Smooth muscle cell (in vitro differentiated cells): ENCODE results near the gene CD163L1. TPM values are rescaled to one million over a fixed set of nuclear protein-coding genes. Genes with fewer than 3 reads are reported as not detected.

Experiments used
- DNase-seq: peaks from one replicate; lab custom pipeline; 2025; ENCODE audit not compliant: unreplicated experiment; lab: John Stamatoyannopoulos, UW
- H2AFZ ChIP-seq: fragments of 200-600 bp; sonication (generic); 2 replicates; pipeline ENCODE4 v1.6.0; 2016; ENCODE audit warnings: antibody characterized with exemption, low read depth, mild to moderate bottlenecking
- H3F3A ChIP-seq: fragments of 200-600 bp; sonication (generic); 2 replicates; pipeline ENCODE4 v1.6.0; 2017; ENCODE audit warnings: antibody characterized with exemption, low read depth
- H3K27ac ChIP-seq: fragments of 200-600 bp; sonication (generic); 2 replicates; pipeline ENCODE4 v1.5.1; 2016; ENCODE audit warnings: low read depth, mild to moderate bottlenecking
- H3K27me3 ChIP-seq: fragments of 200-600 bp; sonication (generic); 2 replicates; pipeline ENCODE4 v1.6.1; 2016; ENCODE audit warnings: low read depth, mild to moderate bottlenecking
- H3K36me3 ChIP-seq: fragments of 200-600 bp; sonication (generic); 2 replicates; pipeline ENCODE4 v1.5.1; 2016; ENCODE audit warnings: low read depth
- H3K4me1 ChIP-seq: fragments of 200-600 bp; sonication (generic); 2 replicates; pipeline ENCODE4 v1.5.1; 2016; ENCODE audit warnings: low read depth
- H3K4me2 ChIP-seq: fragments of 200-600 bp; sonication (generic); 2 replicates; pipeline ENCODE4 v1.6.0; 2016; ENCODE audit warnings: mild to moderate bottlenecking
- H3K4me3 ChIP-seq: fragments of 200-600 bp; sonication (generic); 2 replicates; pipeline ENCODE4 v1.5.1; 2016; ENCODE audit warnings: mild to moderate bottlenecking
- H3K79me2 ChIP-seq: fragments of 200-600 bp; sonication (generic); 2 replicates; pipeline ENCODE4 v1.6.0; 2016; ENCODE audit warnings: low read depth, mild to moderate bottlenecking
- H3K9ac ChIP-seq: fragments of 200-600 bp; sonication (generic); 2 replicates; pipeline ENCODE4 v1.6.0; 2016; ENCODE audit warnings: low read depth
- H3K9me3 ChIP-seq: fragments of 200-600 bp; sonication (generic); replicated peaks from 2 replicates; pipeline ENCODE4 v1.5.1; 2016; ENCODE audit warnings: low read depth
- H4K20me1 ChIP-seq: fragments of 200-600 bp; sonication (generic); 2 replicates; pipeline ENCODE4 v1.6.0; 2016; ENCODE audit warnings: low read depth
- WGBS: methylation state at CpG from one replicate; pipeline ENCODE4 v1.1.7; 2016; ENCODE audit warnings: low lambda C conversion rate; 5-methylcytosine and 5-hydroxymethylcytosine counted together
- polyA plus RNA-seq: library from polyadenylated mRNA; unstranded; fragments of >200 nt; fragmentation: Nextera tagmentation; extraction: Ambion mirVana; gene quantifications from 2 replicates; pipeline ENCODE4 v1.2.1, GENCODE V29; 2016
- total RNA-seq: library from RNA; depleted of rRNA; stranded (reverse); fragments of >200 nt; gene quantifications from 2 replicates; pipeline ENCODE4 v1.2.3, GENCODE V29; 2014
- TF ChIP-seq, protein P1 (sequence below): fragments of 200-600 bp; sonication (generic); IDR thresholded peaks from 2 replicates; pipeline ENCODE4 v1.5.1; 2017; ENCODE audit warnings: borderline replicate concordance, mild to moderate bottlenecking, antibody characterized with exemption; ENCODE audit not compliant: insufficient read depth, poor library complexity, severe bottlenecking

CD163L1 gene
- total and polyA plus RNA-seq, 2 experiments from 2014 or later: 0.72 to 1.1 TPM

DNA sequence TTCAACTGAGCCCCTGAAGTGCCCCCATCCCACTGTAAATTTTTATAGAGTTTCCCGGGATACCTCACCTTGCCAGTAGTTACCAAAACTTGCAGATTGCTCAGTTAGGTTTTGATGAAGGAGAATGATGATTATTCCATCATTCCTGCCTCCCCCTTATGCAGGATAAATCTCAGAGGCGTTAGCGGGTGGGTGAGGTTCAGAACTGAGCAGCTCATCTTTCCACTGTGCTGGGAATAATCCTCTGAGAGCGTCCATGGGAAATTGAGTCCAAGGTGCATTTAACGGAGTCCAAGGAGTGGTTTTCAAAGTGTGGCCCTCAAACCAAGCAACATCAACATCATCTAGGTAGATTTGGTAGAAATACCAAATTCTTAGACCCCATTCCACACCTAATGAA lies 121.4 kb downstream of the CD163L1 start:
- Histone ChIP-seq H4K20me1 (no peaks in the 10 kb centered on the region), H3K4me2 (no peak overlapping the region), H3F3A (no peaks in the 10 kb centered on the region), H3K36me3 (no peaks in the 10 kb centered on the region), H3K79me2 (no peaks in the 10 kb centered on the region), H2AFZ (no peak overlapping the region), H3K27ac (no peak overlapping the region), H3K9ac (no peak overlapping the region), H3K4me3 (no peak overlapping the region), H3K27me3 (no peaks in the 10 kb centered on the region), H3K4me1 (no peaks in the 10 kb centered on the region), H3K9me3 (no peaks in the 10 kb centered on the region)
- TF ChIP-seq, protein P1, sequence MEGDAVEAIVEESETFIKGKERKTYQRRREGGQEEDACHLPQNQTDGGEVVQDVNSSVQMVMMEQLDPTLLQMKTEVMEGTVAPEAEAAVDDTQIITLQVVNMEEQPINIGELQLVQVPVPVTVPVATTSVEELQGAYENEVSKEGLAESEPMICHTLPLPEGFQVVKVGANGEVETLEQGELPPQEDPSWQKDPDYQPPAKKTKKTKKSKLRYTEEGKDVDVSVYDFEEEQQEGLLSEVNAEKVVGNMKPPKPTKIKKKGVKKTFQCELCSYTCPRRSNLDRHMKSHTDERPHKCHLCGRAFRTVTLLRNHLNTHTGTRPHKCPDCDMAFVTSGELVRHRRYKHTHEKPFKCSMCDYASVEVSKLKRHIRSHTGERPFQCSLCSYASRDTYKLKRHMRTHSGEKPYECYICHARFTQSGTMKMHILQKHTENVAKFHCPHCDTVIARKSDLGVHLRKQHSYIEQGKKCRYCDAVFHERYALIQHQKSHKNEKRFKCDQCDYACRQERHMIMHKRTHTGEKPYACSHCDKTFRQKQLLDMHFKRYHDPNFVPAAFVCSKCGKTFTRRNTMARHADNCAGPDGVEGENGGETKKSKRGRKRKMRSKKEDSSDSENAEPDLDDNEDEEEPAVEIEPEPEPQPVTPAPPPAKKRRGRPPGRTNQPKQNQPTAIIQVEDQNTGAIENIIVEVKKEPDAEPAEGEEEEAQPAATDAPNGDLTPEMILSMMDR: no peak
- no peak for DNase-seq
- WGBS: 90% methylated on average over 5 of the region's 5 CpGs

DNA sequence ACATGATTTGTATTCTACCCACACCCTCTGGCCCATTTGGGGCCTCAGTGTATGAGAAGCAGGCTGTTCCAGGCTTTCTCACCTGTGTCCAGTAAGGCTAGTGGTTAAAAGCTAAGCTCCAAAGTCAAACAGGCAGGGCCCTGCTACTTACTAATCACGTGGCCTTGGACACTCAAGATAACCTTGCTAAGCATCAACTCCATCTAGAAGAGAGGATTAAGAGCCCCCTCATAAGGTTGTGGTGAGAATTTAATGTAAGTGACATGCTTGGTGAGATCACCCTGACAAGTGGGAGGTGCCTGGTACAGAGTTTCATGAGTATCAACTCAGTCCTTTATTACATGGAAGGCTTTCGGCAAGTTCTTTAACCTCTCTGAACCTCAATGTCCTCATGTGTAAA lies 122.3 kb downstream of the CD163L1 start:
- Histone ChIP-seq H4K20me1 (no peaks in the 10 kb centered on the region), H3K79me2 (no peaks in the 10 kb centered on the region), H3K27me3 (no peaks in the 10 kb centered on the region), H3K9me3 (no peaks in the 10 kb centered on the region), H3F3A (no peaks in the 10 kb centered on the region), H3K4me2 (no peak overlapping the region), H3K9ac (no peak overlapping the region), H3K4me3 (no peak overlapping the region), H3K4me1 (no peaks in the 10 kb centered on the region), H3K27ac (no peak overlapping the region), H2AFZ (no peak overlapping the region), H3K36me3 (no peaks in the 10 kb centered on the region)
- TF ChIP-seq, protein P1: no peak
- WGBS: 85% methylated on average over 2 of the region's 2 CpGs
- DNase-seq: no peak

DNA sequence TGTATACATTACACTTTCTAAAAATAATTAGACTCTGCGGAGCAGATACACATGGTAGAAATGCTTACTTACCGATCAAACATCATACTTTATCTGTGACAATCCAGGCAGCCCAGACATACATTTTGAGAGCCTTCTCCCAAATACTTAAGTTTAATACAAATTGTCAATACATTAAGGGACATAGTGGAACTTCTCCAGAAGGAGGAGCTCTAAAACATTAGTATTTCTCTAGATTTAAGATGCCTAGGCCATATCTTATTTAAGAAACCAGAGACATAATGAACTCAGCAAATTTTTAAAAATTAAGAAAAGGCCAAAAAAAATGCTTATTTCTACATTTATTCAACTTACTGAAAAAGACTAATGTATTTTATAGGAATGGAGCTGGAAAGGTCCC lies 124.0 kb downstream of the CD163L1 start:
- H2AFZ ChIP-seq: no peak overlapping the region
- WGBS: 95% methylated on average over 2 of the region's 2 CpGs
- DNase-seq: no peak

DNA sequence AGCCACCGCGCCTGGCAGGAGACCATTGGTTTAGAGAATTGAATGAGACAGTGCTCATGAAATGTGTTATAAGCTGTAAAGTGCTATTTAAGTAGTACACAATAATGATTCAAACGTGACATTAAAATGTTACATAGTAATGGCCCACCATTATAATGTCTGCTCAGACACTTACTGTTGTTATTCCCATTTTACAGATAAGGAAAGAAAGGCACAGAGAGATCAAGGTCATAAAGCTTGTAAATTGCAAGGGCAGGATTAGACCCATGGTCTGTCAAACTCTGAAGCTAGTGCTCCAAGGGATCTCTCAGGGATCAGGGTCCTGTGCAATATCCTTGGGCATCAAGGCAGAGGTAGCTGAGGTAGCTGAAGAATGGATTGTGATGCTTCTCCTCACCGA lies 133.9 kb downstream of the CD163L1 start:
- H3K4me1 ChIP-seq: no peaks in the 10 kb centered on the region
- H3K79me2 ChIP-seq: no peaks in the 10 kb centered on the region
- H3K27me3 ChIP-seq: no peaks in the 10 kb centered on the region
- H3K27ac ChIP-seq: no peak overlapping the region
- 95% methylated on average over 4 of the region's 4 CpGs for WGBS
- no peaks in the 10 kb centered on the region for H3K9me3 ChIP-seq
- no peaks in the 10 kb centered on the region for H4K20me1 ChIP-seq
- no peak for DNase-seq
- H3K9ac ChIP-seq: no peak overlapping the region
- no peaks in the 10 kb centered on the region for H3F3A ChIP-seq
- no peak overlapping the region for H3K4me2 ChIP-seq
- H3K36me3 ChIP-seq: no peaks in the 10 kb centered on the region
- H2AFZ ChIP-seq: no peak overlapping the region
- H3K4me3 ChIP-seq: no peak overlapping the region
- TF ChIP-seq, protein P1: no peak

More for the DNA sequence above, 124.0 kb downstream of the CD163L1 start:
- no peaks in the 10 kb centered on the region for H3K4me1 ChIP-seq
- H4K20me1 ChIP-seq: no peaks in the 10 kb centered on the region
- TF ChIP-seq, protein P1: peak; percentile 7
- no peak overlapping the region for H3K4me2 ChIP-seq
- H3K79me2 ChIP-seq: no peaks in the 10 kb centered on the region
- H3K36me3 ChIP-seq: no peaks in the 10 kb centered on the region
- no peak overlapping the region for H3K27ac ChIP-seq
- no peak overlapping the region for H3K4me3 ChIP-seq
- no peaks in the 10 kb centered on the region for H3K27me3 ChIP-seq
- H3K9me3 ChIP-seq: no peaks in the 10 kb centered on the region
- no peak overlapping the region for H3K9ac ChIP-seq
- no peaks in the 10 kb centered on the region for H3F3A ChIP-seq
